SKM-1 treated with dmso at 0.1 percent for 144 hours (cell line): ENCODE measurements around the gene MGST2.
"Not testable (repeated sequence)": the region's sequence is repeated elsewhere in the genome, so short reads cannot be mapped to it uniquely, and the experiment has no call there.

ENCODE experiments used
- DNase-seq: peaks from one replicate; lab custom pipeline; 2025; ENCODE audit not compliant: unreplicated experiment; lab: John Stamatoyannopoulos, UW

MGST2 gene

DNA sequence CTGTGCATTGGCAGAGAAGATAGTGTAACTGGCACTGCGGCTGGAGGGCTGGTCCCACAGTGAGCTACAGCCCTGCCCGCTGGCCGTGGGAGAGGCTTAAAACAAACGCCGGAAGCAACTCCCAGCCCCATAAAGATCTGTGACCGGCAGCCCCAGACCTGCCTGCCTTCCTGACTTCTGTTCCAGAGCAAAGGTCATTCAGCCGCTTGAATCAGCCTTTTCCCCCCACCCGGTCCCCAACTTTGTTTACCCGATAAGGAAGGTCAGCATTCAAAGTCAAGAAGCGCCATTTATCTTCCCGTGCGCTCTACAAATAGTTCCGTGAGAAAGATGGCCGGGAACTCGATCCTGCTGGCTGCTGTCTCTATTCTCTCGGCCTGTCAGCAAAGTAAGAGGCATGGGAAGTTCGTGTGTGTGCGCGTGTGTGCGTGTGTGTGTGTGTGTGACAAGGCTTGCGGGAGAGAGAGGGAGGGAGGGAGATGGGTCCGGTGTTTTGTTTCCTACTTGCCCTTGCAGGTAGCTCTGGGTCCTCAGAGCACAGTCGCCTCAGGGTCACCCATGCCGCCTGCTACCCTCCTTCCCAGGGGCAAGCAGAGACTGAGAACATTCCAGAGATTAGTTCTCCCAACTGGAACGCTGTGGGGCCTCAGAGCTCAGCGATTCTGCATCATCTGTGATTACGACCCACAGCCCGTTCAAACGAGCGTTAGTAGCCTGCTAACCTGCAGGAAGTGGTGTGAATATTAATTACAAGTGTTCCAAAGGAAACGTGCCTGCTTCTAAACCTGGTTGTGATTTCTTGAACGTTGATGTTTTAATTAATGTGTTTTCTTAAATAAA, at the start of gene MGST2:
Gene MGST2, plus strand, starts transcription at position 130 of the 840 bp plus-strand sequence. Its CDS starts 201 bp downstream, at position 331.
- peak; percentile 48 for DNase-seq

DNA sequence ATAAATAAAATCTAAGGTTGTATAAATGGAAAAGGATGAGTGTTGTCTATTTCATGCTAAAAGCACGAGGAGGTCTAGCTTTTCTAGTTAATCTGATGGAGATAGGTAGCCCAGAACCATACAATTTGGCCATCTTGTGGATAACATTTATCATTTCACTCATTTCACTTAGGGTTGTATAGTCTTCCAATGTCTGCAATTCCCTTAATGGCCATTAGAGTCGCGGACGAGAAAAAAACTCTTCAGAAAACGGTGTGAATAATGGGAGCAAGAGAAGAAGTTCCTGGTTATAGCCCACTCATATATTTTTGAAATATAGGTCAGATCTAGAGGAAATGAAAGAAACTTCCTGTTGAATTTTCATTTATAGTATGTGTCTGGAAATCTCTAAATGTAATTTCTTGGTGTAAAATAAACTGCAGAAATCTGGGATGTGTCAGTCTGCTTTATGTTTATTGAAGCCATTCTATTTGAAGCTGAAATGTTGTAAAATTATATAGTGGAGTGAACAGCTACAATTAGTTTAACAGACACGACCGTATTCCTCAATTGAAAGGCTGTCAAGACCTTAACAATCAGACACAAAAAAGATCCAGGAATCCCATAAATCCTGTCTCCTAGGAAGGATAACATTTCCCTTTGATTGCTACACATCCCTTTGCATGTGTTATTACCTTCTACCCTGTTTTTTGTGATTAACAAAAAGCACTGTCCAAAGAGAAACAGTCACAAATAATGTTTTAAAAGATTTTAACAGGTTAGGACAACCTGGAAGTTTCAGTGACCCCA, 47.7 kb upstream of the MGST2 start:
- no peak for DNase-seq

DNA sequence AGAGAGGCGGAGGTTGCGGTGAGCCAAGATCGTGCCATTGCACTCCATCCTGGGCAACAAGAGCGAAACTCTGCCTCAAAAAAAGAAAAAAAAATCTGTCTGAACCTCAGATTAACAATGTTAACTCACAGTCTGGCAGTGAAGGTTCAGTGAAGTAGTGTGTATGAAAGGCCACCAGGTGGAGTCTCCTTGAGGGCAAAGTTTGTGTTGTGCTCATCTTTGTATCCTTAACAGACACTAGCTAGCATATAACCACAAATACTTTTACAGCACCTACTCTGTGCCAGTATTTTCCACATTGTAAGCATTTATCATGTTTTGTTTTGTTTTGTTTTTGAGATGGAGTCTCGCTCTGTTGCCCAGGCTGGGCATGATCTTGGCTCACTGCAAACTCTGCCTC, 46.0 kb upstream of the MGST2 start:
- peak; percentile 40 for DNase-seq

DNA sequence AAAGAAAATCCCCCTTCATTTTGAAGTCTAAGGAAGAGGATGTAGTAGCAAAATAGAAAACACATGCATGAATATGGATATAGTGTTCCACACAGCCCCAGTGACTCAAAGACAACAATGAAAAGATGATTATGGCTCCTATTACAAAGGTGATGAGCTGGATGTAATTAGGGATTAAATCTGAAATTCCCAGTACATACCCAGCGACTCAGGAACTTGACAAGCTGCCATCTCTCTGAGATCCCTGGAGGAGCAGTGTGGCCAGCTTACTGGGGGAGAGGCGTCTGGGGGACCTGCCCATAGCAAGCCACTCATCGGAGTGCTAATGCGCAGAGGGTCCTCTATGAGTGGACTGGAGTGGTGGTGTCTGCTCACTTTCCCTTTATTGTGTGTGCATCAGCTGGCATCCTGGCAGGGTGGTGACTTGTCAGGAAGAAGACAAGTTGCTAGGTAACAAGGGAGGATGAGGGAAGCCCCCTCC, 42.7 kb upstream of the MGST2 start:
- no peak for DNase-seq

DNA sequence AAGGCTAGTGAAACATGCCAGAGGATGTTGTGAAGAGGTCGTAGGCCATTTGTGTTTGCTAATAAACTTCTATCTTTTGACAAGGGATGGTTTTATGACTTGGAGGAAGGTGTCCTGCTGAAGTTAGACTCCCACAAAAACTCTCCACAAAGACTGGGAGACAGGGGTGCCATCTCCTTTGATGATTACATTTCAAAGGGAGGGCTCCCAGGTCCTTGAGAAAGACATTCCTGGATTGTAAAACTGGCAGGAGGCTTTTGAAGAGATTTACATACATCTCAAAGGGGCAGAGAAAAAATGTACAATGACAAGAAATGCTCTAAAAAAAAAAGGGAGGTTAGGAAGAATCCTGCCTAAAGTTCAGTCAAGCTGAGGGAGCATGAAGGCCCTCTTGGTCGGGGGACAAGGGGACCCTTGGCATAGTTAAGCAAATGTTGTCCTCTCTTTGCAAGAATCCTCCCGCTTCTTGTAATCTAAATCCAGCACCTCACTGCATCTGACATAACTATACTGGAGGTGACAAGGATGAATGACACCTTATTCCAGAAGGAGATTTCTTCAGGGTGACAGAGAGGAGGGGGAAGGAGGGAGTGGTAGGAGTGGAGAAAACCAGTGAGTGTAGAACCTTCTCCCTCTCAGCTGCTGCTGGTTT, 41.1 kb upstream of the MGST2 start:
- no peak for DNase-seq

DNA sequence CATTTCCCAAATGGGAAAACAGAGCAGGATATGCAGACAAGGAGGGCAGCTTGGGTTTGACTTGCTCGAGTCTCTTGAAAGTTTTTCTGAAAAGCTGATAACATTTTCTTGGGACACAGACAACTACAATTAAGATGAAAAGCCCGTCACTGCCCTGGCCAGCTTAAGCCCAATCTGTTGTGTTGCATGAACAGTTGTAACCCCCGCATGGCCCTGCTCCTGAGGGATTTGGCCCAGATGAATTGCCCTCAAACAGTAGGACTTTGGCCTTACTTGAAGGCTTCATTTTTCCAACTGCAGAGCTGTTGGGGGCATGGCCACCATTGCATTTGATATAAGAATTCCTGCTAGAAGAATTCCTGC, 40.5 kb upstream of the MGST2 start:
- no peak for DNase-seq

DNA sequence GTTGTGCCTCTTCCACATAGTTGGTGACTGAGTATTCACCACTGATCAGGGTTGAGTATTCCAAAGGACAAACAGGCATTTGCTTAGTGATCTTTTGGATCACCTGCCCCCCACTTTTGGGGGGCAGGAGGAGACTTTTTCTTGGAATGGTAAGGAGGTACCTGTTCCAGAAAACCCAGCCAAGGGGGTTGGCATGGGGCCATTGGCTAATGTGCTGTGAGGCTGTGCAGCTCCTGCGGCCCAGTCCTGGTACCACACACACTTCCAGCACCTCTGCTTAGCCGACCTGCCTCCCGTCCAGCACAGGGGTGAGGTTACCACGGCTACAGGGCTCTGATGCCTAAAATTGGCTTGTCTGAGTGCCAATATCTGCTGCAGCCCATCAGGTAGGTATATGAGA, 40.1 kb upstream of the MGST2 start:
- no peak for DNase-seq

DNA sequence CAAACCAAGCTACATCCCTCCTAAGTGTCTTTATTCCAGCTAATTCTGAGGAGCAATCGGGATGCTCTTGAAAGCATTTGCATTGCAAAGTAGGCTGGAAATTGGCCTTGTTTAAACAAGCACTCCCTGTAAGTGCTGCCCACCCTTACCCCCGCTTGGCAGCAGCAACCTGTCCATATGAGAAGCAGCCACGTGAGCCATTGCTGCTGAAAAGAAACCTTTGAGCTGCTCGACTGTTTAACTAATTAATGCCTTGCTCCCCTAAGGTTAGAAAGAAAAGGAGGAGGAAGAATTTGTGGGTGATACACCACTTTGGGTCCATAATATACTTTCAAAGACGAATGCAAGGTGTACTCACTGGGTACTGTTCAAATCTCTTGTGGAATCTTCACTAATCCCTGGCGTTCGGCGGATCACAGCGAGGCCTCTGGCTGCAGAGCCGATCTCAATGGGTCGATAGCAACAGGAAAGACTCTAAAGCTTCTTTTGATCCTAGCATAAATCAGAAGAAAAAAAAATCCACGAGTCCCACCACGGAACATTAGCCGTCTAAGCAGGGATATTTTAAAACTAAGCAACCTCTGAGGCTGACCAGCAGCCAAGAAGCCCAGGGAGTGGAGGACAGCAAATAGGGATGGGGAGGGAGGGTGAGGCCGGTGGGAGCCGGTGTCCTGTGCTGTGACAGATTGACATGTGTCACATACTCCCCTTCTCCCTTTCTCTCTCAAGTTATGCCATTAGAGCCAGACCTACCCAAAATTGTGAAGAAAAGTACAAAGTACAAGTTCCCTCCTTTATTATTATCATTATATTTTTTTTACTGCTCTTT, 37.2 kb upstream of the MGST2 start:
- DNase-seq: no peak

DNA sequence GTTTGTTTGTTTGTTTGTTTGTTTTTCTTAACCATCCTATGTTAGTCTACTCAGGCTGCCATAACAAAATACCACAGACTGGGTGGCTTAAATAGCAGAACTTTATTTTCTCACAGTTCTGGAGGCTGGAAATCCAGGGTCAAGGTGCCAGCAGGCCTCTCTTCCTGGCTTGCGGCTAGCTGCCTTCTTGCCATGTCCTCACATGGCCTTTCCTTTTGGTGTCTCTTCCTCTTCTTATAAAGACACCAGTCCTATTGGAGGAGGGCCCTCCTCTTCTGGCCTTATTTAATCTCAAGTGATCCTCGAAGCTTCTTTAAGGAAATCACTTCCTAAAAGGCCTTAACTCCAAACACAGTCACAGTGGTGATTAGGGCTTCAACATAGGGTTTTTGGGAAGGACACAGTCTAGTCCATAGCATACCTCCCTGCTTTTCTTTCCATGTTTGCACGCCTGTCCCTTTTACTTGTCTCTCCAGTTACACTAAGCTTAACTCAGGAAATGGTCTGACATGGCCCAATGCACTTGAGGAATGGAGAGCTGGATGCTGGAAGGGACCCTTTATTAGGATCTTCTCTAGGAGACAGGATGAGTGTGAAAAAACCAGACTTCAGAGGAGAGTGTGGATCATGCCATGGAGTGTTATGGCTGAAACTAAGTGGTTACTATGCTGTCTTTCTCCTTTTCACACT, 36.0 kb upstream of the MGST2 start:
- no peak for DNase-seq

DNA sequence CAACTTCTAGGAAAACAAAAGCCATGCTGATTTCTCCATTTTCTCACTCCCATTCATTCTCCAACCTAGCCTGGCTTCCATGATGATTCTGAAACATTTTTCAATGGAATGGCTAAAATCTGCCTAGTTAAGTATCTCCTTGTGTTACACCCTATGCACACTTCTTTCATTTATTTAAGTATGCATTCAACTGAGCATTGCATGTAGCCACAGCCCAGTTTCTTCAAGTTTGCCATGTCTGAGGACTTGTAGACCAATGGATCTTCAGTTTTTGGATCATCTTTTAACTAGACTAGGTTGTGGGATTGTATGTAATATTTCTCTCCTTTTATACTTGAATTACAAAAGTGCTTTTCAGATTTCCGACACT, 35.5 kb upstream of the MGST2 start:
- DNase-seq: no peak

DNA sequence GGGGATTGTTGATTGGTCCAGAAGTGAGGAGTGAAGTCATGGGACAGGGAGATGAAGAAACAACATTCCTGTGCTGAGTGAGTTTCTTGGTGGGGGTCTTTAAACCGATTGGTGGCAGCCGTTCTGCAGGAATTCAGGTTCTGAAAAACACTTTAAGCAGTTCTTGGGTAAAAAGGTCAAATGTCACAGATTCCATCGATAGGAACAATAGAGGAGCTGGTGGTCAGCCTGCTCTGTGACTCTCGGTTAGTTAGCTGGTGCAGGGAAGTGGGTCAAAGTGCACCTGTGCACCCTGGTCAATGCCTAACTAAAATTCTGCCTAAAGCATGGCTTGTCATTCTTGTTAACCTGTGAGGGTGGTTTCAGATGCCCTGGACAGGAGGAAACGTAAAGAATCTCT, 34.6 kb upstream of the MGST2 start:
- DNase-seq: no peak

DNA sequence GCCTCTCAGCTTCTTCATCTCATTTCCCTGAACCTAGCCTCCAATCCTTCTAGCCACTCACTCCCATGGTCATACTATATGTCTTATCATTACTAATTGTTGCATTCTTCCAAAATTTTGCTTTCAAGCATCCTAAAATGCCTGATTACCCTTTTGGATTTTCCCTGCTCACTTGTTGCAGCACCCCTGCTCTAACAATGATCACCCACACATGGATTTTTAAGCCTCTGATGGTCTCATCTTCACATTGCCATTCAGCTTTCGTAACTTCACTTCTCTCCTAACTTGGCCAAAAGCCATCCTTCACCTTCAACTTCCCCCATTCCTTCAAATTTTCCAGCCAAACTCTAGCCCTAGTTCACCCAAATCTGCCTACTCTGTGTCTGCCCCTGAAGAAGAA, 33.8 kb upstream of the MGST2 start:
- no peak for DNase-seq

DNA sequence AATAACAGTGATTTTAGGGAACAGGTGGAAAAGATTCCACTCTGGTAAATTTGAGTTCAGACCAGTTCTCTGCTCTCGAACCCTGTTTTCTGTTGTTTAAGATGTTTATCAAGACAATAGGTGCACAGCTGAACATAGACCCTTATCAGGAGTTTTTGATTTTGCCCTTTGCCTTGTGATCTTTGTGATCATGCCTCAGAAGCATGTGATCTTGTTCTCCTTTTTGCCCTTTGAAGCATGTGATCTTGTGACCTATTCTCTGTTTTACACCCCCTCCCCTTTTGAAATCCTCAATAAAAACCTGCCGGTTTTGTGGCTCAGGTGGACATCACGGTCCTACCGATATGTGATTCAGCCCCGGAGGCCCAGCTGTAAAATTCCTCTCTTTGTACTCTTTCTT, 32.9 kb upstream of the MGST2 start:
- not testable (repeated sequence) for DNase-seq

DNA sequence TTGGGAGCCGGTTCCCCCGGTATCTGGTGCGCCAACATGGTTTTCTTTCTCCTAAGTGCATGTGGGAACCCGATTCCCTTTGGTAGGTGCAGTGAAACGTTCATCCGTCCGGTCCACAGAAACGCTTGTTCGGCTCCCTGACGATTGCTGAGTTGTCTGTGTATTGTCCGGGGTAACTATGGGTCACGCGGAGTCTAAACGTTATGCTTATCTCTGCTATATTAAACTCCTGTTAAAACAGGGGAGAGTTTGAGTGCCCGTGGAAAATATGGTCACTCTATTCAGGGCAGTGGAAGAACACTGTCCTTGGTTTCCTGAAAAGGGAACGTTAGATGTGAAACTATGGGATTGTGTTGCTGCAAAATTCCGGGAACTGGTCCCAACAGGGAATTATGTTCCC, 32.4 kb upstream of the MGST2 start:
- DNase-seq: no peak

DNA sequence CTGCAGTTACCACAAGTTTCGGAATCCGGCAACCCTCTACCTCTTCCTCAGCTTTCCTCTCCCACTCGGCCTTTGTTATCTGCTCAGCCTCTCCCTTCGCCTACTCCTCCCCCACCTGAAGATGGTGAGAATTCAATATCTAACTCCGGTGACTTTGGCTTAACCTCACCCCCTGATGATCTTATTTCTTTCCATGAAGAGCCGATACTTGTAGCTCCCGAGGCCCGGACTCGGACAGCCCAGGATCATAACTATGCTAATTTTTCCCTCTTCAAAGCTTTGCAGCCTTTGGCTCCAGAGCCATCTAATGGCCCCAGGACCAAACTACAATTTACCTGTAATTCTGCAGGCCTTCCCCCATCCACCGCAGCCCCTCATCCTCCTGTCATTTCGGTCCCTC, 32.0 kb upstream of the MGST2 start:
- no peak for DNase-seq

DNA sequence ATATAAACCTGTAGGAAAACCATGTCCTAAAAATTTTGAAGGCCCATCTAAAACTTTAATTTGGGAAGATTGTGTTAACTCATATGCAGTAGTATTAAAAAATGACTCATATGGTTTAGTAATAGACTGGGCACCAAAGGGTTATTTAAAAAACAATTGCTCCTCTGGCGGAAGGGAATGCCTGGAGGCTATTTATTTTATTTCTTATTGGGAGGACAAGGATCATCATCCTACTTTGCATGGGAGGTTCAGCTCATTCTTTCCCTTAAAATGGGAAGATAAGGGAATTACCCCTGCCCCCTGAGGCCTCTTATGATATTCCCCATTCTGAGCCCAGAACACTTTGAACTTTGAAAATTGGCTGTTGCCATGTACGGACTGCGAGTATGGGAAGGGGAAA, 29.7 kb upstream of the MGST2 start:
- DNase-seq: no peak

DNA sequence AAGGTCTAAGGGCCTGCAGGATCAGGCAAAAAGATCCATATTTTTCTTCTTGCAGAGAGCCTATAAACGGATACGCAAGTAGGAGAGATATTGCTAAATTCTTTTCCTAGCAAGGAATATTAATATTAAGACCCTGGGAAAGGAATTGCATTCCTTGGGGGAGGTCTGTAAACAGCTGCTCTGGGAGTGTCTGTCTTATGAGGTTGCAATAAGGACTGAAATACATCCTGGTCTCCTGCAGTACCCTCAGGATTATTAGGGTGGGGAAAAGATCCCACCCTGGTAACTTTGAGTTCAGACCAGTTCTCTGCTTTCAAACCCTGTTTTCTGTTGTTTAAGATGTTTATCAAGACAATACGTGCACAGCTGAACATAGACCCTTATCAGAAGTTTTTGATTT, 27.3 kb upstream of the MGST2 start:
- DNase-seq: not testable (repeated sequence)

DNA sequence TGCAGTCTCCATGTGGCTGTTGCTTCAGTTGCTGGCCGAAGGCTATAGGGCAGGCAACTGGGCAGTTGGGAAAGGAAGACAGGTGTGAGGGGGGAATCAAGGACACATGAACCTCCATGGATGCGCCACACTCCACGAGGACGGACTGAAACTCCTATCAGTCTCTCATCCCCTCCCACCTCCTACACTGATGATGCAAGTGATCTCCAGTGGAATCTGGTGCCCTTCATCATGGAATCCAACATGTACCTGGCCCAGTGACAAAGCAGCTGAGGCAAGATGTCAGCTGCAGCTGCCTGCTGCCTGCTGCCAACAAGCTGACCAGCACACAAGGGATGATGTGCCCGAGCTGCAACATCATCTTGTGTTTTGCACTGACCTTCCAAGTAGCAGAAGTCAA, 26.0 kb upstream of the MGST2 start:
- no peak for DNase-seq

DNA sequence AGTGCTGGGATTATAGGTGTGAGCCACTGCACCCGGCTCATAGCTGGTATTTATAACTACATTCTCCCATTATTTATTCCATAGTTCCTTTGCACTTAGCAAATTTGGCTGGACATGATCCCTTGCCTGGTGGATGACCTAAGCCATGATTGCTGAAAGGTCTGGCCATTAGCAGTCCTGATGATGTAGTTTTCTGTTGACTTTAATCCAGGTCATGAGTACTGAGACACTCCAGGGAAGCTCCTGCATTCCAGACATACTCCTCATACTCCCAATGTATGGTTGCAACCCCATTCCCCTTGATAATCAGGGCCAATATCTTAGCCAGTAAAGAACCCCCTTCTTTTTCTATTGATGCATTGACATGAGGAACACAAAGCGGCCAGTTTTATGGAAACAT, 24.4 kb upstream of the MGST2 start:
- DNase-seq: no peak

DNA sequence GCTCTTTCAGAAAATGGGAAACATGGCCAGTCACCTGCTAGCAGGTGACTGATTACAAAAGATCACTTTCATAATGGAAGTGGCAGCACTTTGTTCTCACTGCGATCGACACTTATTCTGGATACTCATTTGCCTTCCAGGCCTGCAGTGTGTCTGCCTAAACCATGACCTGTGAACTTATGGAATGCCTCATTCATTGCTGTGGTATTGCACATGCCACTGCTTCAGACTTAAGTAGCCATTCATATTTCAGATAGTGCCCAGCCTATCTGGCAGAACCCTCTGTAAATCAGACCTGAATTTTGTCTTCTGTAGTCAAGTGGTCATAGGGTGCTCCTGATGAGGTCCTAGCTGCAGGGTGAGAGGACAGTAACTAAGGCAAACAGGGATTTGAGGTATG, 23.3 kb upstream of the MGST2 start:
- DNase-seq: no peak
